ENCODE measurements around the gene PTPRH.
"Not testable (repeated sequence)": the region's sequence is repeated elsewhere in the genome, so short reads cannot be mapped to it uniquely, and the experiment has no call there.

Gene PTPRH

GRCh38 chr19:55156202-55157063 is 52.9 kb downstream of the PTPRH start:
- peak; percentile 53 for DNase-seq

- not testable (repeated sequence) for DNase-seq
These were observed 53.5 kb downstream of the PTPRH start for GRCh38 chr19:55155784-55156183.

- DNase-seq, result no peak
These were observed 55.5 kb downstream of the PTPRH start for GRCh38 chr19:55153652-55154264.

- peak; percentile 29 for DNase-seq
These were observed 57.3 kb downstream of the PTPRH start for GRCh38 chr19:55152017-55152416.

- no peak for DNase-seq
These were observed 60.0 kb downstream of the PTPRH start, which contains the start of gene TNNT1 for GRCh38 chr19:55149078-55150003. Gene TNNT1, minus strand, starts transcription at chr19:55149206. Its CDS starts 2,049 bp downstream, at chr19:55147157.

- no peak for DNase-seq
These were observed 61.6 kb downstream of the PTPRH start for GRCh38 chr19:55147545-55148251.

GRCh38 chr19:55146705-55147273 is 62.5 kb downstream of the PTPRH start:
- DNase-seq, result no peak

- no peak for DNase-seq
These were observed 63.1 kb downstream of the PTPRH start for GRCh38 chr19:55146078-55146704.

- no peak for DNase-seq
These were observed 64.1 kb downstream of the PTPRH start for GRCh38 chr19:55145232-55145631.

GRCh38 chr19:55141696-55142095 is 67.6 kb downstream of the PTPRH start:
- DNase-seq, result no peak

GRCh38 chr19:55137915-55138314 is 71.4 kb downstream of the PTPRH start:
- DNase-seq, result no peak

GRCh38 chr19:55136399-55137102 is 72.8 kb downstream of the PTPRH start:
- DNase-seq, result no peak

GRCh38 chr19:55134736-55135135 is 74.6 kb downstream of the PTPRH start:
- DNase-seq, result no peak

GRCh38 chr19:55133639-55134444 is 75.5 kb downstream of the PTPRH start:
- DNase-seq, result no peak

- no peak for DNase-seq
These were observed 76.7 kb downstream of the PTPRH start for GRCh38 chr19:55132453-55133129.

GRCh38 chr19:55131421-55131820 is 77.9 kb downstream of the PTPRH start:
- DNase-seq, result no peak

Measured in NCI-H446 treated with DMSO at 0.1 percent for 48 hours (cell line).